GM23338 (cell line): Measurements from ENCODE around the gene STARD13. TPM values are rescaled to one million over a fixed set of nuclear protein-coding genes. Genes with fewer than 3 reads are reported as not detected.

Experiments used
- ATAC-seq: fragments of 200-7000 bp; cut with Tn5 transposase; 3 replicates; pipeline ENCODE4 v1.9.1; 2020
- DNase-seq: peaks from one replicate; pipeline ENCODE4 v3.0.0-alpha.2; 2015; ENCODE audit warnings: low spot score
- H2AFZ ChIP-seq: fragments of 200-600 bp; sonication (generic); 2 replicates; pipeline ENCODE4 v1.8.0; 2016; ENCODE audit warnings: antibody characterized with exemption, mild to moderate bottlenecking, moderate library complexity
- H3F3A ChIP-seq: fragments of 200-600 bp; sonication (generic); replicated peaks from 2 replicates; pipeline ENCODE4 v1.8.0; 2017; ENCODE audit warnings: antibody characterized with exemption, mixed run types, low read depth
- H3K27ac ChIP-seq: fragments of 200-600 bp; sonication (generic); 2 replicates; pipeline ENCODE4 v1.6.1; 2016; ENCODE audit warnings: low read depth
- H3K27me3 ChIP-seq: fragments of 200-600 bp; sonication (generic); 2 replicates; pipeline ENCODE4 v1.8.0; 2016; ENCODE audit warnings: mild to moderate bottlenecking, mixed run types, moderate library complexity; ENCODE audit not compliant: insufficient read depth
- H3K36me3 ChIP-seq: fragments of 200-600 bp; sonication (generic); 2 replicates; pipeline ENCODE4 v1.8.0; 2016; ENCODE audit warnings: mild to moderate bottlenecking; ENCODE audit not compliant: insufficient read depth
- H3K4me1 ChIP-seq: fragments of 200-600 bp; sonication (generic); 2 replicates; pipeline ENCODE4 v1.8.0; 2016; ENCODE audit warnings: mild to moderate bottlenecking, moderate library complexity; ENCODE audit not compliant: insufficient read depth
- H3K4me2 ChIP-seq: fragments of 200-600 bp; sonication (generic); 2 replicates; pipeline ENCODE4 v1.7.1; 2017; ENCODE audit warnings: mixed run types
- H3K4me3 ChIP-seq: fragments of 200-600 bp; sonication (generic); 2 replicates; pipeline ENCODE4 v1.6.1; 2016; ENCODE audit warnings: mixed run types
- H3K79me2 ChIP-seq: fragments of 200-600 bp; sonication (generic); replicated peaks from 2 replicates; pipeline ENCODE4 v1.8.0; 2017; ENCODE audit warnings: mild to moderate bottlenecking; ENCODE audit not compliant: insufficient read depth
- H3K9me2 ChIP-seq: fragments of 200-600 bp; sonication (generic); 2 replicates; pipeline ENCODE4 v1.8.0; 2017; ENCODE audit not compliant: insufficient read depth
- H4K20me1 ChIP-seq: fragments of 200-600 bp; sonication (generic); replicated peaks from 2 replicates; pipeline ENCODE4 v1.8.0; 2017; ENCODE audit warnings: mild to moderate bottlenecking; ENCODE audit not compliant: insufficient read depth
- H3K27ac Mint-ChIP-seq: 2 replicates; pipeline ENCODE4 v1.8.0; 2020; ENCODE audit warnings: inconsistent platforms, mild to moderate bottlenecking, moderate library complexity, mixed read lengths
- H3K27me3 Mint-ChIP-seq: 3 replicates; pipeline ENCODE4 v1.8.0; 2022; ENCODE audit warnings: low read depth, mild to moderate bottlenecking, moderate library complexity, mixed read lengths, inconsistent platforms; ENCODE audit not compliant: insufficient read depth, poor library complexity
- H3K36me3 Mint-ChIP-seq: 3 replicates; pipeline ENCODE4 v1.8.0; 2021; ENCODE audit warnings: low read depth, mild to moderate bottlenecking, inconsistent platforms, moderate library complexity, mixed read lengths
- H3K4me1 Mint-ChIP-seq: 3 replicates; pipeline ENCODE4 v1.8.0; 2020; ENCODE audit warnings: mild to moderate bottlenecking, inconsistent platforms, mixed read lengths
- H3K4me3 Mint-ChIP-seq: 3 replicates; pipeline ENCODE4 v1.8.0; 2021; ENCODE audit warnings: moderate library complexity, mild to moderate bottlenecking, inconsistent platforms, mixed read lengths
- H3K9me3 Mint-ChIP-seq: 3 replicates; pipeline ENCODE4 v1.8.0; 2020; ENCODE audit warnings: moderate library complexity, mild to moderate bottlenecking, inconsistent platforms, mixed read lengths
- CREB1 ChIP-seq: fragments of 250-450 bp; sonication (Bioruptor Pico); IDR thresholded peaks from 2 replicates; pipeline ENCODE4 v1.5.0; 2020; ENCODE audit warnings: low read depth, mild to moderate bottlenecking, moderate library complexity
- ETS1 ChIP-seq: IDR thresholded peaks from 2 replicates; pipeline ENCODE4 v1.6.1; 2016; ENCODE audit warnings: antibody characterized with exemption
- EZH2 ChIP-seq: fragments of 200-600 bp; sonication (generic); IDR thresholded peaks from one replicate; pipeline ENCODE4 v1.8.0; 2017; ENCODE audit warnings: antibody characterized with exemption, mild to moderate bottlenecking, low read depth; ENCODE audit not compliant: unreplicated experiment
- EZH2phosphoT487 ChIP-seq: fragments of 200-600 bp; sonication (generic); IDR thresholded peaks from one replicate; pipeline ENCODE4 v1.8.1; 2018; ENCODE audit warnings: antibody characterized with exemption; ENCODE audit not compliant: unreplicated experiment
- JUNB ChIP-seq: IDR thresholded peaks from one replicate; pipeline ENCODE4 v1.6.1; 2016; ENCODE audit warnings: antibody characterized with exemption; ENCODE audit not compliant: unreplicated experiment
- NANOG ChIP-seq: IDR thresholded peaks from 2 replicates; pipeline ENCODE4 v1.6.1; 2016; ENCODE audit warnings: antibody characterized with exemption, borderline replicate concordance
- POLR2AphosphoS5 ChIP-seq: IDR thresholded peaks from 2 replicates; pipeline ENCODE4 v1.6.1; 2016; ENCODE audit warnings: antibody characterized with exemption, low read depth
- STAT1 ChIP-seq: IDR thresholded peaks from one replicate; pipeline ENCODE4 v1.6.1; 2016; ENCODE audit warnings: antibody characterized with exemption; ENCODE audit not compliant: unreplicated experiment
- ZNF114 ChIP-seq: fragments of 250-450 bp; sonication (Bioruptor Pico); IDR thresholded peaks from 2 replicates; pipeline ENCODE4 v1.5.0; 2020; ENCODE audit warnings: mild to moderate bottlenecking, moderate library complexity
- ZNF331 ChIP-seq: fragments of 250-450 bp; sonication (Bioruptor Pico); IDR thresholded peaks from 2 replicates; pipeline ENCODE4 v1.5.0; 2020; ENCODE audit warnings: low read depth, mild to moderate bottlenecking, moderate library complexity
- polyA plus RNA-seq: library from polyadenylated mRNA; unstranded; fragments of >200 nt; fragmentation: Nextera tagmentation; extraction: Ambion mirVana; gene quantifications from 2 replicates; pipeline ENCODE4 v1.2.1, GENCODE V29; 2016
- total RNA-seq: library from RNA; depleted of rRNA; stranded (reverse); fragments of >200 nt; shearing (Covaris generic); gene quantifications from 2 replicates; pipeline ENCODE4 v1.2.3, GENCODE V29; 2014
- TF ChIP-seq, protein P1 (sequence below): IDR thresholded peaks from one replicate; pipeline ENCODE4 v1.6.1; 2018; ENCODE audit warnings: antibody characterized with exemption; ENCODE audit not compliant: unreplicated experiment
- TF ChIP-seq, protein P2 (sequence below): fragments of 250-450 bp; sonication (Bioruptor Pico); IDR thresholded peaks from 2 replicates; pipeline ENCODE4 v1.5.0; 2020; ENCODE audit warnings: mild to moderate bottlenecking, moderate library complexity
- TF ChIP-seq, protein P3 (sequence below), 2 experiments: fragments of 200-600 bp in 1 of 2; sonication (generic) in 1 of 2; conservative IDR thresholded peaks; 2 replicates each; pipeline versions ENCODE4 v1.5.1 to v1.6.1; 2016 to 2017; ENCODE audit warnings: antibody characterized with exemption in 2 of 2, low read depth in 2 of 2, mild to moderate bottlenecking in 2 of 2, moderate library complexity in 1 of 2

The STARD13 gene
- total and polyA plus RNA-seq, 2 experiments from 2014 or later = 3.2 to 5.2 TPM

GRCh38 chr13:33116321-33117010 lies 169.1 kb downstream of the STARD13 start:
- H3K36me3 ChIP-seq = no peaks in the 10 kb centered on the region

More at GRCh38 chr13:33116321-33117010, 169.1 kb downstream of the STARD13 start:
- Histone ChIP-seq H2AFZ (no peak overlapping the region), H4K20me1 (no peaks in the 10 kb centered on the region), H3K9me2 (0 out of 2 replicates have a peak, but pooled peaks cover 2% of the 10 kb centered on the region), H3K27me3 (no peaks in the 10 kb centered on the region), H3K27ac (no peak overlapping the region), H3K4me2 (no peak overlapping the region), H3K79me2 (no peaks in the 10 kb centered on the region), H3F3A (no peaks in the 10 kb centered on the region), H3K4me1 (no peaks in the 10 kb centered on the region), H3K4me3 (no peak overlapping the region)
- Mint-ChIP-seq H3K27me3 (peaks cover 2% of the 10 kb centered on the region), H3K9me3 (no peaks in the 10 kb centered on the region), H3K36me3 (no peaks in the 10 kb centered on the region; the same call in 2 of the 3 replicates), H3K27ac (no peak overlapping the region), H3K4me1 (peaks cover 4% of the 10 kb centered on the region; the same call in 1 of the 3 replicates), H3K4me3 (no peak overlapping the region)
- no peak for DNase-seq
- TF ChIP-seq, protein P1, sequence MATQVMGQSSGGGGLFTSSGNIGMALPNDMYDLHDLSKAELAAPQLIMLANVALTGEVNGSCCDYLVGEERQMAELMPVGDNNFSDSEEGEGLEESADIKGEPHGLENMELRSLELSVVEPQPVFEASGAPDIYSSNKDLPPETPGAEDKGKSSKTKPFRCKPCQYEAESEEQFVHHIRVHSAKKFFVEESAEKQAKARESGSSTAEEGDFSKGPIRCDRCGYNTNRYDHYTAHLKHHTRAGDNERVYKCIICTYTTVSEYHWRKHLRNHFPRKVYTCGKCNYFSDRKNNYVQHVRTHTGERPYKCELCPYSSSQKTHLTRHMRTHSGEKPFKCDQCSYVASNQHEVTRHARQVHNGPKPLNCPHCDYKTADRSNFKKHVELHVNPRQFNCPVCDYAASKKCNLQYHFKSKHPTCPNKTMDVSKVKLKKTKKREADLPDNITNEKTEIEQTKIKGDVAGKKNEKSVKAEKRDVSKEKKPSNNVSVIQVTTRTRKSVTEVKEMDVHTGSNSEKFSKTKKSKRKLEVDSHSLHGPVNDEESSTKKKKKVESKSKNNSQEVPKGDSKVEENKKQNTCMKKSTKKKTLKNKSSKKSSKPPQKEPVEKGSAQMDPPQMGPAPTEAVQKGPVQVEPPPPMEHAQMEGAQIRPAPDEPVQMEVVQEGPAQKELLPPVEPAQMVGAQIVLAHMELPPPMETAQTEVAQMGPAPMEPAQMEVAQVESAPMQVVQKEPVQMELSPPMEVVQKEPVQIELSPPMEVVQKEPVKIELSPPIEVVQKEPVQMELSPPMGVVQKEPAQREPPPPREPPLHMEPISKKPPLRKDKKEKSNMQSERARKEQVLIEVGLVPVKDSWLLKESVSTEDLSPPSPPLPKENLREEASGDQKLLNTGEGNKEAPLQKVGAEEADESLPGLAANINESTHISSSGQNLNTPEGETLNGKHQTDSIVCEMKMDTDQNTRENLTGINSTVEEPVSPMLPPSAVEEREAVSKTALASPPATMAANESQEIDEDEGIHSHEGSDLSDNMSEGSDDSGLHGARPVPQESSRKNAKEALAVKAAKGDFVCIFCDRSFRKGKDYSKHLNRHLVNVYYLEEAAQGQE = no peak
- TF ChIP-seq EZH2phosphoT487 = no peak
- no peak for TF ChIP-seq JUNB
- TF ChIP-seq NANOG = no peak
- TF ChIP-seq CREB1 (CRISPR knock-in tag) = no peak
- TF ChIP-seq ZNF114 (CRISPR knock-in tag) = no peak
- TF ChIP-seq, protein P2, sequence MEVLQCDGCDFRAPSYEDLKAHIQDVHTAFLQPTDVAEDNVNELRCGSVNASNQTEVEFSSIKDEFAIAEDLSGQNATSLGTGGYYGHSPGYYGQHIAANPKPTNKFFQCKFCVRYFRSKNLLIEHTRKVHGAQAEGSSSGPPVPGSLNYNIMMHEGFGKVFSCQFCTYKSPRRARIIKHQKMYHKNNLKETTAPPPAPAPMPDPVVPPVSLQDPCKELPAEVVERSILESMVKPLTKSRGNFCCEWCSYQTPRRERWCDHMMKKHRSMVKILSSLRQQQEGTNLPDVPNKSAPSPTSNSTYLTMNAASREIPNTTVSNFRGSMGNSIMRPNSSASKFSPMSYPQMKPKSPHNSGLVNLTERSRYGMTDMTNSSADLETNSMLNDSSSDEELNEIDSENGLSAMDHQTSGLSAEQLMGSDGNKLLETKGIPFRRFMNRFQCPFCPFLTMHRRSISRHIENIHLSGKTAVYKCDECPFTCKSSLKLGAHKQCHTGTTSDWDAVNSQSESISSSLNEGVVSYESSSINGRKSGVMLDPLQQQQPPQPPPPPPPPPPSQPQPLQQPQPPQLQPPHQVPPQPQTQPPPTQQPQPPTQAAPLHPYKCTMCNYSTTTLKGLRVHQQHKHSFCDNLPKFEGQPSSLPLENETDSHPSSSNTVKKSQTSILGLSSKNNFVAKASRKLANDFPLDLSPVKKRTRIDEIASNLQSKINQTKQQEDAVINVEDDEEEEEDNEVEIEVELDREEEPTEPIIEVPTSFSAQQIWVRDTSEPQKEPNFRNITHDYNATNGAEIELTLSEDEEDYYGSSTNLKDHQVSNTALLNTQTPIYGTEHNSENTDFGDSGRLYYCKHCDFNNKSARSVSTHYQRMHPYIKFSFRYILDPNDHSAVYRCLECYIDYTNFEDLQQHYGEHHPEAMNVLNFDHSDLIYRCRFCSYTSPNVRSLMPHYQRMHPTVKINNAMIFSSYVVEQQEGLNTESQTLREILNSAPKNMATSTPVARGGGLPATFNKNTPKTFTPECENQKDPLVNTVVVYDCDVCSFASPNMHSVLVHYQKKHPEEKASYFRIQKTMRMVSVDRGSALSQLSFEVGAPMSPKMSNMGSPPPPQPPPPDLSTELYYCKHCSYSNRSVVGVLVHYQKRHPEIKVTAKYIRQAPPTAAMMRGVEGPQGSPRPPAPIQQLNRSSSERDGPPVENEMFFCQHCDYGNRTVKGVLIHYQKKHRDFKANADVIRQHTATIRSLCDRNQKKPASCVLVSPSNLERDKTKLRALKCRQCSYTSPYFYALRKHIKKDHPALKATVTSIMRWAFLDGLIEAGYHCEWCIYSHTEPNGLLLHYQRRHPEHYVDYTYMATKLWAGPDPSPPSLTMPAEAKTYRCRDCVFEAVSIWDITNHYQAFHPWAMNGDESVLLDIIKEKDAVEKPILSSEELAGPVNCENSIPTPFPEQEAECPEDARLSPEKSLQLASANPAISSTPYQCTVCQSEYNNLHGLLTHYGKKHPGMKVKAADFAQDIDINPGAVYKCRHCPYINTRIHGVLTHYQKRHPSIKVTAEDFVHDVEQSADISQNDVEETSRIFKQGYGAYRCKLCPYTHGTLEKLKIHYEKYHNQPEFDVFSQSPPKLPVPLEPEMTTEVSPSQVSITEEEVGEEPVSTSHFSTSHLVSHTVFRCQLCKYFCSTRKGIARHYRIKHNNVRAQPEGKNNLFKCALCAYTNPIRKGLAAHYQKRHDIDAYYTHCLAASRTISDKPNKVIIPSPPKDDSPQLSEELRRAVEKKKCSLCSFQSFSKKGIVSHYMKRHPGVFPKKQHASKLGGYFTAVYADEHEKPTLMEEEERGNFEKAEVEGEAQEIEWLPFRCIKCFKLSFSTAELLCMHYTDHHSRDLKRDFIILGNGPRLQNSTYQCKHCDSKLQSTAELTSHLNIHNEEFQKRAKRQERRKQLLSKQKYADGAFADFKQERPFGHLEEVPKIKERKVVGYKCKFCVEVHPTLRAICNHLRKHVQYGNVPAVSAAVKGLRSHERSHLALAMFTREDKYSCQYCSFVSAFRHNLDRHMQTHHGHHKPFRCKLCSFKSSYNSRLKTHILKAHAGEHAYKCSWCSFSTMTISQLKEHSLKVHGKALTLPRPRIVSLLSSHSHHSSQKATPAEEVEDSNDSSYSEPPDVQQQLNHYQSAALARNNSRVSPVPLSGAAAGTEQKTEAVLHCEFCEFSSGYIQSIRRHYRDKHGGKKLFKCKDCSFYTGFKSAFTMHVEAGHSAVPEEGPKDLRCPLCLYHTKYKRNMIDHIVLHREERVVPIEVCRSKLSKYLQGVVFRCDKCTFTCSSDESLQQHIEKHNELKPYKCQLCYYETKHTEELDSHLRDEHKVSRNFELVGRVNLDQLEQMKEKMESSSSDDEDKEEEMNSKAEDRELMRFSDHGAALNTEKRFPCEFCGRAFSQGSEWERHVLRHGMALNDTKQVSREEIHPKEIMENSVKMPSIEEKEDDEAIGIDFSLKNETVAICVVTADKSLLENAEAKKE (CRISPR knock-in tag) = no peak
- no peak for TF ChIP-seq EZH2
- TF ChIP-seq ZNF331 (CRISPR knock-in tag) = no peak
- no peak for TF ChIP-seq POLR2AphosphoS5
- TF ChIP-seq, protein P3, sequence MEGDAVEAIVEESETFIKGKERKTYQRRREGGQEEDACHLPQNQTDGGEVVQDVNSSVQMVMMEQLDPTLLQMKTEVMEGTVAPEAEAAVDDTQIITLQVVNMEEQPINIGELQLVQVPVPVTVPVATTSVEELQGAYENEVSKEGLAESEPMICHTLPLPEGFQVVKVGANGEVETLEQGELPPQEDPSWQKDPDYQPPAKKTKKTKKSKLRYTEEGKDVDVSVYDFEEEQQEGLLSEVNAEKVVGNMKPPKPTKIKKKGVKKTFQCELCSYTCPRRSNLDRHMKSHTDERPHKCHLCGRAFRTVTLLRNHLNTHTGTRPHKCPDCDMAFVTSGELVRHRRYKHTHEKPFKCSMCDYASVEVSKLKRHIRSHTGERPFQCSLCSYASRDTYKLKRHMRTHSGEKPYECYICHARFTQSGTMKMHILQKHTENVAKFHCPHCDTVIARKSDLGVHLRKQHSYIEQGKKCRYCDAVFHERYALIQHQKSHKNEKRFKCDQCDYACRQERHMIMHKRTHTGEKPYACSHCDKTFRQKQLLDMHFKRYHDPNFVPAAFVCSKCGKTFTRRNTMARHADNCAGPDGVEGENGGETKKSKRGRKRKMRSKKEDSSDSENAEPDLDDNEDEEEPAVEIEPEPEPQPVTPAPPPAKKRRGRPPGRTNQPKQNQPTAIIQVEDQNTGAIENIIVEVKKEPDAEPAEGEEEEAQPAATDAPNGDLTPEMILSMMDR (conservative IDR thresholded peaks at IDR 0.05; ENCODE audit: low read depth in 2 of 2) = no peak
- no peak for TF ChIP-seq ETS1
- TF ChIP-seq STAT1 = no peak
- ATAC-seq = no peak
